ENCODE results near the gene LINC00237.

Gene LINC00237

GRCh38 chr20:21100578-21101452, 5.3 kb downstream of the LINC00237 start:
- DNase-seq (ENCODE audit: extremely low read depth in 1 of 2, low read depth in 1 of 2): no peak

- DNase-seq (ENCODE audit: extremely low read depth in 1 of 2, low read depth in 1 of 2): no peak
Measured at GRCh38 chr20:21099751-21100577, 6.2 kb downstream of the LINC00237 start.

GRCh38 chr20:21096321-21097043, 9.7 kb downstream of the LINC00237 start:
- DNase-seq (ENCODE audit: extremely low read depth in 1 of 2, low read depth in 1 of 2): no peak

- DNase-seq (ENCODE audit: extremely low read depth in 1 of 2, low read depth in 1 of 2): no peak
Measured at GRCh38 chr20:21092806-21093205, 13.4 kb downstream of the LINC00237 start.

GRCh38 chr20:21090721-21091120, 15.4 kb downstream of the LINC00237 start:
- no peak for DNase-seq (ENCODE audit: extremely low read depth in 1 of 2, low read depth in 1 of 2)

- no peak for DNase-seq (ENCODE audit: extremely low read depth in 1 of 2, low read depth in 1 of 2)
Measured at GRCh38 chr20:21090111-21090618, 16.0 kb downstream of the LINC00237 start.

- no peak for DNase-seq (ENCODE audit: extremely low read depth in 1 of 2, low read depth in 1 of 2)
Measured at GRCh38 chr20:21089391-21089790, 16.8 kb downstream of the LINC00237 start.

- DNase-seq (ENCODE audit: extremely low read depth in 1 of 2, low read depth in 1 of 2): no peak
Measured at GRCh38 chr20:21087862-21088540, 18.2 kb downstream of the LINC00237 start.

- no peak for DNase-seq (ENCODE audit: extremely low read depth in 1 of 2, low read depth in 1 of 2)
Measured at GRCh38 chr20:21083825-21084325, 22.3 kb downstream of the LINC00237 start.

- no peak for DNase-seq (ENCODE audit: extremely low read depth in 1 of 2, low read depth in 1 of 2)
Measured at GRCh38 chr20:21082584-21082983, 23.6 kb downstream of the LINC00237 start.

- DNase-seq (ENCODE audit: extremely low read depth in 1 of 2, low read depth in 1 of 2): no peak
Measured at GRCh38 chr20:21077809-21078345, 28.3 kb downstream of the LINC00237 start.

GRCh38 chr20:21076073-21076472, 30.1 kb downstream of the LINC00237 start:
- no peak for DNase-seq (ENCODE audit: extremely low read depth in 1 of 2, low read depth in 1 of 2)

GRCh38 chr20:21075471-21075870, 30.7 kb downstream of the LINC00237 start:
- DNase-seq (ENCODE audit: extremely low read depth in 1 of 2, low read depth in 1 of 2): no peak

GRCh38 chr20:21074605-21075336, 31.4 kb downstream of the LINC00237 start:
- no peak for DNase-seq (ENCODE audit: extremely low read depth in 1 of 2, low read depth in 1 of 2)

- no peak for DNase-seq (ENCODE audit: extremely low read depth in 1 of 2, low read depth in 1 of 2)
Measured at GRCh38 chr20:21067255-21067654, 38.9 kb downstream of the LINC00237 start.

GRCh38 chr20:21064924-21065323, 41.2 kb downstream of the LINC00237 start:
- no peak for DNase-seq (ENCODE audit: extremely low read depth in 1 of 2, low read depth in 1 of 2)

GRCh38 chr20:21063276-21063675, 42.9 kb downstream of the LINC00237 start:
- DNase-seq (ENCODE audit: extremely low read depth in 1 of 2, low read depth in 1 of 2): no peak

GRCh38 chr20:21053002-21053762, 53.0 kb downstream of the LINC00237 start:
- DNase-seq (ENCODE audit: extremely low read depth in 1 of 2, low read depth in 1 of 2): no peak

- DNase-seq (ENCODE audit: extremely low read depth in 1 of 2, low read depth in 1 of 2): no peak
Measured at GRCh38 chr20:21052686-21053001, 53.5 kb downstream of the LINC00237 start.
